DOHH2 (cell line): ENCODE measurements around the gene ZNF19.

Experiments
- EZH2phosphoT487 ChIP-seq: fragments of 200-600 bp; sonication (generic); IDR thresholded peaks from 2 replicates; pipeline ENCODE4 v1.6.1; 2017; ENCODE audit warnings: borderline replicate concordance, mild to moderate bottlenecking, antibody characterized with exemption, low read length, moderate library complexity, mixed read lengths
- TF ChIP-seq, protein P1 (sequence below): fragments of 200-600 bp; sonication (generic); IDR thresholded peaks from one replicate; pipeline ENCODE4 v1.5.1; 2014; ENCODE audit warnings: antibody characterized with exemption, mild to moderate bottlenecking, low read depth, low read length; ENCODE audit not compliant: poor library complexity, severe bottlenecking

DNA sequence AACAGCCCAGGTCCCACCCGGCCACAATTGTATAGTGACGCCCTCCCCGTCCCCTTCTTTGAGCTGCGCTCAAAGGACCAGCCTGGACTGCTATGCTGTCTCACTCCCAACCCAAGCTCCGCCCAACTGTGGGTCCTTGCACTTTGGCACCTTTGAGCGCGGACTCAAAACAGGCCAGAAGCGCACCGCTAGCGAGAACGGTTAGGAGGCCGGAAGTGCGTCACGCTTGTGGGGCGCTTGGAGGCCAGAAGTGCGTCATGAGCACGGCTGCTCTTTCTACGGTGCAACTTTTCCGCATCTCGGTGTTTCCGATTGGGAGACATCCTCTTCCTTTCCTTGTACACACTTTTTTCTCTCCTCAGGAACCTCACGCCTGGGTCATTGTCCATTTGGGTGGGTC is at the start of gene ZNF19:
- TF ChIP-seq, protein P1, sequence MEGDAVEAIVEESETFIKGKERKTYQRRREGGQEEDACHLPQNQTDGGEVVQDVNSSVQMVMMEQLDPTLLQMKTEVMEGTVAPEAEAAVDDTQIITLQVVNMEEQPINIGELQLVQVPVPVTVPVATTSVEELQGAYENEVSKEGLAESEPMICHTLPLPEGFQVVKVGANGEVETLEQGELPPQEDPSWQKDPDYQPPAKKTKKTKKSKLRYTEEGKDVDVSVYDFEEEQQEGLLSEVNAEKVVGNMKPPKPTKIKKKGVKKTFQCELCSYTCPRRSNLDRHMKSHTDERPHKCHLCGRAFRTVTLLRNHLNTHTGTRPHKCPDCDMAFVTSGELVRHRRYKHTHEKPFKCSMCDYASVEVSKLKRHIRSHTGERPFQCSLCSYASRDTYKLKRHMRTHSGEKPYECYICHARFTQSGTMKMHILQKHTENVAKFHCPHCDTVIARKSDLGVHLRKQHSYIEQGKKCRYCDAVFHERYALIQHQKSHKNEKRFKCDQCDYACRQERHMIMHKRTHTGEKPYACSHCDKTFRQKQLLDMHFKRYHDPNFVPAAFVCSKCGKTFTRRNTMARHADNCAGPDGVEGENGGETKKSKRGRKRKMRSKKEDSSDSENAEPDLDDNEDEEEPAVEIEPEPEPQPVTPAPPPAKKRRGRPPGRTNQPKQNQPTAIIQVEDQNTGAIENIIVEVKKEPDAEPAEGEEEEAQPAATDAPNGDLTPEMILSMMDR, result no peak
- TF ChIP-seq EZH2phosphoT487, result no peak
